ENCODE data around the gene MOB3B.

DNA sequence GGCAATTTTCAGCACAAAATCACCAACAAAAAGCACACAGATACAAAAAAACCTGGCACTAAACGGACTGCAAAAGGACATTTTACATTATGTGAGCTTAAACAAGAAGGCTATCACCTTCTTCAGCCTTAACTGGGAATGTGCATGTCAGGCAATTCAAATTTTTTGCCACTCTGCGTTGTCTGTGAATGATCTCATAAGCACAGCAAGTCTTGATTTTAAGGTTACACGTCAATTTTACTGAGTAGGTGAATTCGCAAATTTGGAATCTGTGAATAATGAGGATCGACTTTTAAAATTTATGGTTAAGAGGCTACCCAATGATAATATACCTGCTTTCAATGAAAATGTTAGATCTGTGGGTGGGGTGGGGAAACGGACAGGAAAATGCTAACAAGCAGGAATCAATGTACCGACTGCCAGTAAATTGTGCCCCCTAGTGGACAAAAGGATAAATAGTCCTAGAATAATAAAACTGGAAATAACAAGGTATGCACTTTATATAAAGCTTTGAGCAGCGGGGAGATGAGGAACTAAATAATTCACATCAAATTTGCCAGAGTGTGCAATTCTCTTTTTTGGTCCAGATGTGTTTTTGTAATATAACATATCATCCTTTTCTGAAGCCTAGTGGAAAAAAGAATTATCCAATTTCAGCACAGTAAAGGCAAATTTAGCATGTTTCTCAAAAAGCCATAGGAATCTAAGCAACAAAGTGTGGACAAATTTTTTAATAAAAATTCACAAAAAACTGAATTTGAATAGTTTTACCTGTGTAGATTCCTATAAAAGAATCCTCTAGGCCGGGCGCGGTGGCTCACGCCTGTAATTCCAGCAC lies 253.2 kb downstream of the MOB3B start:
- no peak for TF ChIP-seq SIN3A (IDR thresholded peaks at IDR 0.05; ENCODE audit: borderline replicate concordance, insufficient read depth, low read length)
- TF ChIP-seq, protein P1, sequence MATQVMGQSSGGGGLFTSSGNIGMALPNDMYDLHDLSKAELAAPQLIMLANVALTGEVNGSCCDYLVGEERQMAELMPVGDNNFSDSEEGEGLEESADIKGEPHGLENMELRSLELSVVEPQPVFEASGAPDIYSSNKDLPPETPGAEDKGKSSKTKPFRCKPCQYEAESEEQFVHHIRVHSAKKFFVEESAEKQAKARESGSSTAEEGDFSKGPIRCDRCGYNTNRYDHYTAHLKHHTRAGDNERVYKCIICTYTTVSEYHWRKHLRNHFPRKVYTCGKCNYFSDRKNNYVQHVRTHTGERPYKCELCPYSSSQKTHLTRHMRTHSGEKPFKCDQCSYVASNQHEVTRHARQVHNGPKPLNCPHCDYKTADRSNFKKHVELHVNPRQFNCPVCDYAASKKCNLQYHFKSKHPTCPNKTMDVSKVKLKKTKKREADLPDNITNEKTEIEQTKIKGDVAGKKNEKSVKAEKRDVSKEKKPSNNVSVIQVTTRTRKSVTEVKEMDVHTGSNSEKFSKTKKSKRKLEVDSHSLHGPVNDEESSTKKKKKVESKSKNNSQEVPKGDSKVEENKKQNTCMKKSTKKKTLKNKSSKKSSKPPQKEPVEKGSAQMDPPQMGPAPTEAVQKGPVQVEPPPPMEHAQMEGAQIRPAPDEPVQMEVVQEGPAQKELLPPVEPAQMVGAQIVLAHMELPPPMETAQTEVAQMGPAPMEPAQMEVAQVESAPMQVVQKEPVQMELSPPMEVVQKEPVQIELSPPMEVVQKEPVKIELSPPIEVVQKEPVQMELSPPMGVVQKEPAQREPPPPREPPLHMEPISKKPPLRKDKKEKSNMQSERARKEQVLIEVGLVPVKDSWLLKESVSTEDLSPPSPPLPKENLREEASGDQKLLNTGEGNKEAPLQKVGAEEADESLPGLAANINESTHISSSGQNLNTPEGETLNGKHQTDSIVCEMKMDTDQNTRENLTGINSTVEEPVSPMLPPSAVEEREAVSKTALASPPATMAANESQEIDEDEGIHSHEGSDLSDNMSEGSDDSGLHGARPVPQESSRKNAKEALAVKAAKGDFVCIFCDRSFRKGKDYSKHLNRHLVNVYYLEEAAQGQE (IDR thresholded peaks at IDR 0.05; ENCODE audit: insufficient read depth in 1 of 2, low read depth in 2 of 2, low read length in 2 of 2) = no peak

Measured in PFSK-1 (cell line).